Stimulated activated CD4-positive, alpha-beta T cell treated with anti-CD3 and anti-CD28 coated beads, Interleukin-15, amount 100 ng/mL, for 48 hours (primary cell): ENCODE measurements around the gene APOL5.
A peak's percentile ranks its signal among the peaks of the same experiment; 100 is the strongest.
"Not testable (repeated sequence)": the region's sequence is repeated elsewhere in the genome, so short reads cannot be mapped to it uniquely, and the experiment has no call there.

Experiments
- DNase-seq, 2 donors: peaks; one replicate each; pipeline ENCODE4 v3.0.0-alpha.2; 2020; ENCODE audit warnings: low read depth in 2 of 2

Gene APOL5, protein sequence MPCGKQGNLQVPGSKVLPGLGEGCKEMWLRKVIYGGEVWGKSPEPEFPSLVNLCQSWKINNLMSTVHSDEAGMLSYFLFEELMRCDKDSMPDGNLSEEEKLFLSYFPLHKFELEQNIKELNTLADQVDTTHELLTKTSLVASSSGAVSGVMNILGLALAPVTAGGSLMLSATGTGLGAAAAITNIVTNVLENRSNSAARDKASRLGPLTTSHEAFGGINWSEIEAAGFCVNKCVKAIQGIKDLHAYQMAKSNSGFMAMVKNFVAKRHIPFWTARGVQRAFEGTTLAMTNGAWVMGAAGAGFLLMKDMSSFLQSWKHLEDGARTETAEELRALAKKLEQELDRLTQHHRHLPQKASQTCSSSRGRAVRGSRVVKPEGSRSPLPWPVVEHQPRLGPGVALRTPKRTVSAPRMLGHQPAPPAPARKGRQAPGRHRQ

DNA sequence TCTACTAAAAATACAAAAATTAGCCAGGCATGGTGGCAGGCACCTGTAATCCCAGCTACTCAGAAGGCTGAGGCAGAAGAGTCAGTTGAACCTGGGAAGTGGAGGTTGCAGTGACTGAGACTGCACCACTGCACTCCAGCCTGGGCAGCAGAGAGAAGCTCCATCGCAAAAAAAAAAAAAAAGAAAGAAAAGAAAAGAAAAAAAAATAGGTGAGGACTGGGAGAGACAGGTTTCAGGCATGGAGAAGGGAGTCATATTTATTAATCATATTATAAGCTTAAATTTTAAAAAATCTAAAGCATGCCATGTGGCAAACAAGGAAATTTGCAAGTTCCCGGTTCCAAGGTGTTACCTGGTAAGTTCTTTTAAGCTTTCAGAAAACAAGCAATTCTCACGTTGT lies at the start of gene APOL5:
Gene APOL5 (plus strand): TSS at position 301 of the 400 bp plus-strand sequence. CDS start 0 bp downstream, at position 301.
- DNase-seq, result no peak

DNA sequence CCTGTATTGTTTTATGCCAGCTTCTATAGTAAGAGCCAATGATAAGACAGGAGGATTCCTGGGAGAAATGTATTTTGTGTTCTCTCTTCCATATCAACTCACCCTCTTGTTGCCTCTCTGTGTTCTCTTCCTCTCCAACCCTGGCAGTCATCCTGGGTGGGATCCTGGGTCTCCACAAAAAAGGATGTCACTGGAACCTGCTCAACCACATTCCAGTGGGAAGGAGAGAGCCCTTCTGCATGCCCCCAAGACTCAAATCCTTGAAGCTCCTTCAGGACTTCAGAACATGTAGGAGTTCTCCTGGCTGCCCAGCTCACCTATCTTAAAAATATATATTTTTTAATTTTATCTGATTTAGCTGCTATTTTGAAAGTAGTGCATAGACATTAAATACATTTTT lies 43.3 kb upstream of the APOL5 start:
- no peak for DNase-seq

DNA sequence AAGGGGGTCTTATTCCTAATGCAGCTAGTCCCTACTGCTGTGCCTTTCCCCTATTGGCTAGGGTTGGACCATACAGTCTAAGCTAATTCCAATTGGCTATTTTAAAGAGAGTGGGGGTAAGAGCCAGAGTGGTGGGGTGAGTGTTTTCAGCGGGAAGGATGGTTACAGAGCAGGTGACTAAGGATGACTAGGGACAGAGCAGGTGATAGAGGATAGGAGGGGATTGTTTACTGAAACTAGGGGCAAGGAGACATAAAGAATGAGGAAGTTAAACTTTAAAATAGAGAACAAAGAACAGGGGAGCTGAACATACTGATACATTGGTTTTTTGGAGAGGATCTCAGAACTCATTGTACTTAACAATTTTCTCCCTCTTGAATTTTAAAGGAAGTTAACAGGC lies 41.6 kb upstream of the APOL5 start:
- DNase-seq, result not testable (repeated sequence)

DNA sequence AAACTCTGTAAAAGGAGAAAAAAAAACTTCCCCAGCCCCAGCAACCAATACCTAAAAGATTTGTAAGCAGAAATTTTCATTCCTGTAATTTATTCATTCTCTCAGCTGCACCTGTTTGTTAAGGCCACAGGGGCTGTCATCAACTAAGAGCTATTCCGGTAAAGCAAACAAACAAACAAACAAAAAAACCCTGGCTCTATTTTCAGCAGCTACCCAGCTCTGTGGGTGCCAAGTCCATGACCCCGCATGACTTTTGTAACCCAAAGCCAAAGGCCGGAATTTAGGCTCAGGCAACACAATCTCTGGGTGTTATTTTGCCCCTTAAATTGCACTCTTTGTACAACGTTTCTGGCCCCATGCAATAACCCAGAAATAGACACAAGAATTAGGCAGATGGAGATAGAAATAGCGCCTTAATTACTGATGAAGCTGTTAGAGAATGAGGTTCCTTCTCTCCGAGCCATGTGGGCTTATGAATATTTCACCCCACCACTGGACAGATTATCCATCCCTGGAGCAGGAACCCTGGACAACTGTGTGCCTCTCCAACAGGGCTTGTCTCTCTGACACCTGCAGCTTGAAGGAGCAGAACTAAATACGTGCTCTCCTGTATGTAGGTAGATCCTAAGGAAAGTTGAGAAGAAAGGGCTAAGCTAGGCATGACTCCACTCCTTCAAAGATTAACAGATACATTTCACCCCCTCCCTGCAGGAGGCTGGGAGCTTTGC lies 40.0 kb upstream of the APOL5 start:
- DNase-seq, result no peak

DNA sequence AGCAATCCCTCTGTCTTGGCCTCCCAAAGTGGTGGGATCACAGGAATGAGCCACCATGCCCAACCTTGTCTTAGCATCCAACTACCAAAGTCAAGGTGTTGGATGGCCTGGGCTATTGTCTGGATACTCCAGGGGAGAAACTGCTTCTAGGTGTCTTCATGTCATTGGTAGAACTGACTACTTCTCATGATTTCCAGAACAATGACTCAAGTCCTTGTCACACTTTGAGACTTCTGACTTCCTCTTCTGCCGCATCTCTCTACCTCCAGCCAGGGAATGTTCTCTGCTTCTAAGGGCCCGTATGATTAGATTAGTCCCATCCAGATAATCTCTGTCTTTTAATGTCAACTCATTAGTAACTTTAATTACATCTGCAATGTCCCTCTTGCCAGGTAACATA lies 38.8 kb upstream of the APOL5 start:
- DNase-seq, result no peak

DNA sequence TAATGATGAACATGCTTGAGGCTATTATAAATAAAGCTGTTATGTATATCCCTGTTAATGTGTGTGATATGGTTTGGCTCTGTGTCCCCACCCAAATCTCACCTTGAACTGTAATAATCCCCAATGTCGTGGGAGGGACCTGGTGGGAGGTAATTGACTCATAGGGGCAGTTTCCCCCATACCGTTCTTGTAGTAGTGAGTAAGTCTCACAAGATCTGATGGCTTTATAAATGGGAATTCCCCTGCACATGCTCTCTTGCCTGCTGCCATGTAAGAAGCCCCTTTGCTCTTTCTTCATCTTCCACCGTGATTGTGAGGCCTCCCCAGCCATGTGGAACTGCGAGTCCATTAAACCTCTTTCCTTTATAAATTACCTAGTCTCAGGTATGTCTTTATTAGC lies 38.2 kb upstream of the APOL5 start:
- peak; percentile 46 to 47 for DNase-seq

DNA sequence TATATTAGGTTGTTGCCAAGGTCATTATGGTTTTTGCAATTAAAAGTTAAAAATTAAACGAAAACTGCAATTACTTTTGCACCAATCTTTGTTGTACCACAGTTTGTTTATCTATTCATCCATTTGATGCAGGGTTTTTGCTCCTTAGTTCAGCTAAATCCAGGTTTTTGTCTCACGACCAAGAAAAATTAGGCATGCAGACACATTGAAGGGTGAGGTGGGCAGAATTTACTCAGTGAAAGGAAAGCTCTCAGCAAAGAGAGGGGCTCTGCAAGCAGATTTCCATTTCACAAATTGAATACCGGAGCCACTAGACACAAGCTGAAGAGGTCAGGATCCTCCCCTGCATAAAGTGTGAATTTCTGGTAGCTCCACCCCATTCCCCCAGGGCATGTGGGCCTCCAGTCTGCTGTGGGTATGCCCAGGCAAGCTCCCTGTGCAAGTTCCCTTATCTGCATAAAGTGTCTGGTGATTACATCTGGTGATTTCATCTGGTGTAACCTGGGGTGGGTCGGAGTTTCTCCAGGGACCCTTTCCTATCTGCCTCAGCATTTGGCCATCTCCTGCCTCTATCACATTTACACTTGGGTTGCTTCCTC lies 36.1 kb upstream of the APOL5 start:
- no peak for DNase-seq

DNA sequence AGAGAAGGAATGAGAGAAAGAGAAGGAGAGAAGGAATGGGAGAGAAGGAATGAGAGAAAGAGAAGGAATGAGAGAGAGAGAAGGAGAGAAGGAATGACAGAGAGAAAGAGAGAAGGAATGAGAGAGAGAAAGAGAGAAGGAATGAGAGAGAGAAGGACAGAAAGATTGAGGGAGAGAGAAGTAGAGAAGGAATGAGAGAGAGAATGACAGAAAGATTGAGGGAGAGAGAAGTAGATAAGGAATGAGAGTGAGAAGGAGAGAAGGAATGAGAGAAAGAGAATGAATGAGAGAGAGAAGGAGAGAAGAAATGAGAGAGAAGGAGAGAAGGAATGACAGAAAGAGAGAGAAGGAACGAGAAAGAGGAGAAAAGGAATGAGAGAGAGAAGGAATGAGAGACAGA lies 34.1 kb upstream of the APOL5 start:
- DNase-seq, result no peak

DNA sequence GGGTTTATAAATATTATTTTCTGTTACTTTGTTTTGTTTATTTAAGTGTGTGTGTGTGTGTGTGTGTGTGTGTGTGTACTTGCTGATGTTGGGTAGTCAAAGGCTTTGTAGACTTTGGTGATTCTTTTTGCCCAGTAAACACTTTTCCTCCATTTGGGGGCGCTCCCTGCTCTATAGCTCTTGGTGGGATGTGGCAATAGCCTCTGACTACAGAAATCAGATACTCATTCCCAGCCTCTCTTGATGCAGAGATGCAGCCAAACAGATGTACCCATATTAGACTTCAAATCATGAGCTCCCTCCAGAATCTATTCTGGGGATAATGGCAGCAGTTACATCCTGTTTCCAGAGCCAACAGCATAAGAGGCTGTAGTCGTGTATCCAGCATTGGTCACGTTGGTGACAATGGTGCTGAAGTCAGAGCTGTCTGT lies 33.4 kb upstream of the APOL5 start:
- no peak for DNase-seq

DNA sequence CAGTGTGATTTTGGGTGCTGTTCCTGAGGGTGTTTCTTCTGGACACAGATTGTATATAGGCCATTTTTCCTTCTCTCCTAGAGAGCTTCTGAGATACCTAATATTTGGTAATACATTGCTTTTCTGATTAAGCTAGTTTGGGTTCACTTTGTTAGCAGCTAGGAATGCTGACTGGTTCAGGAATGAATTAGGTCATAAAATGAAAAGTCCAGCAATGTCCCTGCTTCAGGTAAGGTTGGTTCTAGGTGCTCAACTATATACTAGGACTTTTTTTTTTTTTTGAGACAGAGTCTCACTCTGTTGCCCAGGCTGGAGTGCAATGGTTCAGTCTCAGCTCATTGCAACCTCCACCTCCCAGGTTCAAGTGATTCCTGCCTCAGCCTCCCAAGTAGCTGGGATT lies 32.9 kb upstream of the APOL5 start:
- no peak for DNase-seq

DNA sequence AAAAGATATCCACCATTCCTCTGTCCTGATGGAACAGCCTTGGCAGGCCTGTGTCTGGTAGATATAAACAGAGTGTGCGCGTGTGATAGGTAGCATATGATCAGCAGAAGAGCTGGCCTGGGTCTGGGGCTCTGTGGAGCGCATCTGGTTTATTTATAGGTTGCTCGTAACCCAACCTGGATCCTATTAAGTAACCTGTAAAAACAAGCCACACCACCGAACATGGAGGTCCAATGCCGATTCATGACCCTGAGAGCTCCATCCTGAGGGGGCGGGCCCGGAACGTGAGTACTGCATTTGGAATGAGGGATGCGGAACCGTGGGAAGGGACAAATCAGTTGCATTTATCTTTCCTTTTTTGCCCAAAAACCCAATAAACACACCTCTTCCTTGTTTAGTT lies 31.9 kb upstream of the APOL5 start:
- no peak for DNase-seq

DNA sequence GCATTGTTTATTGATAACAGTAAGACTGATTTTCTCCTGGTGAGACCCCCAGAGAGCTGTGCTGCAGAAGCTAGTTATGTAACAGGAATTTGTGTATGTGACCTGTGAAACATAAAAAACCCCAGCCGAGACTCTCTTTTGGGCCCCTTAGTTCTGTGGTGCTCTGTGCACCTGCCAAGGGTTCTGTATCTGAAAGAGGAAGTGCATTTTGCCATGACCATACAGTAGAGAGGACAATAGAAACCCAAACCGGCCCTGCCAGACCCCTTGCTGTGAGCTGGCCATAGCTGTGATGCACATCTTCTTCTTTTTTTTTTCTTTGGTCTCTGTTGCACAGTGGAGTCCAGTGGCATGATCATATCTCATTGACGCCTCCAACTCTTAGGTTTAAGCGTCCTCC lies 31.4 kb upstream of the APOL5 start:
- no peak for DNase-seq

DNA sequence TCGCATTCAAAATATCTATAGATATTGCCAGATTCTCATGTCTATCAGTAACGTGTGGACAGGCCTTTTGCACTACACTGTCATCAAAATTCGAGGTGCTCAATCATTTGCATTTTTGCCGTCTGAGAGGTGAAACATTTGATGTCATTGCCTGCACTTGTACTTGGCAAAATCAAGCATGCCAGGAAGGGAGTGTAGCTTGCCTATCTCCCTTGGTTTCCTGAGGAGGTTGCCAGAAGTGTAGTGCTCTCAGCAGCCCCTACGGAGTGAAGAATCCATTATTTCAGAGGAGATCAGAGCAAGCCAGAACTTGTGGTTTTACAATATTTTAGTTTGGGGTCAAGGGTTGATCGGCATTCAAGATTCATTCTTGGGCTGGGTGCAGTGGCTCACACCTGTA lies 30.2 kb upstream of the APOL5 start:
- DNase-seq, result no peak

DNA sequence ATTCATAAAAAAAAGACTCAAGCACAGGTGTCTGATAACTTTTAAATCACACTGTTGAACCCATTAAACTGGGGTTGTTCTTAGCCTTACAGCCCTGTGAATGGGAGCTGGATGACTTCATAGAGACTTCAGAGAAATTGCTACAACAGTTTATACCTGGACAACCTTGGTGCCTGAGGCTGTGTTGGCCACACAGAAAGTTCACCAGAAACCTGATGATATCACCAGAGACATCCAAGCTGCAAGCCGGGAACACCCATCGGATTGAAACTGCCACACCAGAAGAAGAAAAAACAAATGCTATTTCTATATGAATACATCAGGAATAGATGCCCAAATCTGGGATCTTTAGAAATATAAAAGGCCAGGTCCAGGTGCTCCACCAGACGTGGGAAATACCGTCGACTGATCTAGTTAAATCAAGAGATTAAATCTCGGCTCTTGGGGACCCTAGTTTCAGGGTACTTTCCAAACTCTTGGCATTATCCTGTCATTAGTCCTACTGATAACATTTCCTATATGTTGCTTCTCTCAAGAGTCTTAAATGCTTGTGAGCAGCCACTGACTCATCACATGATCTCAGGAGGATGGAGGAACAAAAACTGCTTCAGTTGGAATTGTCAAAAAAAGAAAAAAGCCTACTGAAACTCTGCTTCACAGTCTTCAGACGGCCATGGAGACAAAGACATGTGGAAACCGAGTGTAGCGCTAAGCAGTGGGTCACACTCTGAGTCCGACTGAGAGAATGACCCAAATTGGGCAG lies 28.6 kb upstream of the APOL5 start:
- no peak for DNase-seq

DNA sequence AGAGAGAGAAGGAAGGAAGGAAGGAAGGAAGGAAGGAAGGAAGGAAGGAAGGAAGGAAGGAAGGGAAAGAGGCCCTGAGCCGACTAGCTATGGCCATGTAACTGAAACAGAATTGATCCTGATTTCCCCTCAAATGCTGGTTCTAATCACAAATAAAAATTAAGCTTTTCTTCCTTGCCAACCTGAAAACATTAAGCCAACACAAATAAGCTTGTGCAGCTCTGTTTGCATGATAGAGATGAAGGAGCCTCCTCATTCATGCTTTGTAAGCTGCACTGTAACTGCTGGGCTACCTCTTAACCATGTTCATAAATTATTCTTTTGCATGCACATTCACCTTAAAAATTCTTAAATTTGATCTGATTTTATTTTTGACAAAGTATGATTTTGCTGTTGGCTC lies 27.7 kb upstream of the APOL5 start:
- DNase-seq, result no peak

DNA sequence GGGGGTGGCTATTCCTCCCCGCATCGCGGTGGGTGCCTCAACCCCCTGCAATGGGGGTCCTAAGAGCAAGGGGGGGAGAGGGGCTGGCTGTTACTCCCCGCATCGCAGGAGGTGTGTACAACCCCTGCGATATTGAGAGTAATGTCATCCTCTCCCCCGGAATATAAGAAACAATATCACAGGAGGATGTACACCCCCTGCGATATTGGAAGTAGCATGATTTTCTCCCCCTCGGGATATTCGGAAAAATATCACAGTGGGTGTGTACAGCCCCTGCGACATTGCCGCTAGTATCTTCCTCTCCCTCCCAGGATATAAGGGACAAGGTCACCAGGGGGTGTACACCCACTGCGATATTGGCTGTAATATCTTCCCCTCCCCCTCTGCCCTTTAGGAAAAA lies 22.5 kb upstream of the APOL5 start:
- DNase-seq, result no peak

DNA sequence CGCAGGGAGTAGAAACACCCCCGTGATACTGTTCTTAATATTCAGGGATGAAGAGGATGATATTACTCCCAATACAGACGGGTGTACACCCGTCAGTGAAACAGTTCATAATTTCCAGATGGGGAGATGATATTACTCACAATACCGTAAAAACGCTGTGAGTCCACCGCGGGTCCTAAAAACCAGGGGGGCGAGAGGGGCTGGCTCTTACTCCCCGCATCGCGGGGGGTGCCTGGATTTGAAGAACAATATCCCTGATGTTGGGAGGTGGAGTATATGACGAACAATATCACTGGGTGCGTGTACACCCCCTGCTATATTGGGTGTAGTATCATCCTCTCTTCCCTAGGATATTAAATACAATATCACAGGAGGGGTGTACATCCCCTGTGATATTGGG lies 20.5 kb upstream of the APOL5 start:
- no peak for DNase-seq

DNA sequence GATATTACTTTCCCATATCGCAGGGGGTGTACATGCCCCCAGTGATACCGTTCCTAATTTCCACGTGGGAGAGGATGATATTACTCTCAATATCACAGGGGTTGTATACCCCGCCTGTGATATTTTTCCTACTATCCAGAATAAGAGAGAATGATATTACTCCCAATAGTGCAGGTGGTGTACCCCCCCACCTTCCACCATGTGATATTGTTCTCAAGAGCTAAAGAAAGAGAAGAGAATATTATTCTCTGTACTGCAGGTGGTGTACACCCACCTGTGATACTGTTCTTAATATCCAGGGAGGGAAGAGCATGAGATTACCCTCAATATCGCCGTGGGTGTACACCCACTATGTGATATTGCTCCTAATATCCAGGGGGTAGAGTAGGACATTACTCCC lies 17.8 kb upstream of the APOL5 start:
- DNase-seq, result not testable (repeated sequence)

DNA sequence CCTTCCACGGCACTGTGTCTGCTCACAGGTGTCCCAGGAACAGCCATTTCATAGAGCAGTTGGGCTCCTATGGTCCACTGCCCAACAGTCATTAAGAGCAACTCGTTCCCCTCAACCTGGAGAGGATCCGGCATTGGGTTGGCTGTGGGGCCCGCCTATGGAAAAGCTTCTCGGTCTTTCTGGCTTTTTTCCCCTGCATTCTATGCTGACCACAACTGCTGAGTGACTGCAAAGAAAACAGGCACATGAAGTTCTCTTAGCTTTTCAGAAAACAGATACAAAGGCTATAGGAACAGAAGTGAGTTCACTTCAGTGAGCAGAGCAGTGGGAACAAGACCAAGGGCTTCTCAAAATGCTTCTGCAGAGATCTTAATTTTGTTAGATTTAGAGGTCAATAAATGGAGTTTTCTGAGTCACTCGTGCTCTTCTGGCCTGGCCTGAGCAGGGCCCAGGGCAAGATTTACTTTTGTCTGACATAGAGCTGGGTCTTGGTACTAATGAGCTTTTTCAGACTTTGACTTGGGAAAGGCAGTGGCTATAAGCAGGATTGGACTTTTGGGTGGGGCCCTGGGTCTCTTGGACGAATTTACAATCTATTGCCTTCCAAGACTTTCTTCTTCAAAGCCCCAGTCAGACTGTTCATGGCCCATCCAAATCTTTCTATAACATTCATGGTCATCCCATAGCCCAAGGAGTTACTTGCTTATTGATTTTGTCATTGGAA lies 13.6 kb upstream of the APOL5 start:
- DNase-seq, result no peak

DNA sequence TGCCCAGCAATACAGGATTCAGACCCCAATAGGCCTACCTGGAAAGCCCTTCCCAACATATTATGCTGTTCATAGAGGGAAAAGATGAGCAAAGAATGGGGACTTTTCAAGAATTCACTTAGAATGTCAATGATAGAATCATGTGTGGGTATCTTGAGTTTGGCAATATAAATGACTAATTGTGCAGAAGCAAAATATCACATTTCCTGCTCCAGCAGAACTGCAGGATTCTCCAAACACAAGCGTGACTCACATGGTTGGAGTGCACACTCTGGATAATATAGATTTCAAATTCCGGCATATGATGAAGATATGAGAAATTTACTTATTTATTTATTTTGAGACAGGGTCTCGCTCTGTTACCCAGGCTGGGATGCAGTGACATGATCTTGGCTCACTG lies 12.5 kb upstream of the APOL5 start:
- no peak for DNase-seq

DNA sequence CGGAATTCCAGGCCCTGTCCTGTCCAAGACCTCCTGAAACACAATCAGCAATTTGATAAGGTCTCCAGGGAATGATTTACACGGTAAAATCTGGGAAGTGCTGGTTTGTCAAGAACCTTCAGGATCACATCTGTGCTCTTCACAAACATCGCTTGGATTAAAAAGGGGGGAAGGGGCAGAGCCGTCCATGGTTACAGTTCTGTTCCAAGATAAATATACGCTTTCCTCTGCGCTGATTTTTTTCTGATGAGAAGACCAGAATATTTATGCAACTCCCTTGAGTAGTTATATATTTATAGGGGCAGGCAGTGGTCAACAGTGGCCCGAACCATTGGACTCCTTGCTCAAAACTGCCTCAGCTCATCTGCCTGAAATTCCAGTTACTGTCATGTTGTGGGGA lies 9.2 kb upstream of the APOL5 start:
- no peak for DNase-seq
